ENCODE results near the gene STK36. TPM values are rescaled to one million over a fixed set of nuclear protein-coding genes. Genes with fewer than 3 reads are reported as not detected.

The STK36 gene
- total and polyA plus RNA-seq, 2 donors (not counting 1 experiment from before 2014, with no cell fraction given), result 29.0 to 42.9 TPM

DNA sequence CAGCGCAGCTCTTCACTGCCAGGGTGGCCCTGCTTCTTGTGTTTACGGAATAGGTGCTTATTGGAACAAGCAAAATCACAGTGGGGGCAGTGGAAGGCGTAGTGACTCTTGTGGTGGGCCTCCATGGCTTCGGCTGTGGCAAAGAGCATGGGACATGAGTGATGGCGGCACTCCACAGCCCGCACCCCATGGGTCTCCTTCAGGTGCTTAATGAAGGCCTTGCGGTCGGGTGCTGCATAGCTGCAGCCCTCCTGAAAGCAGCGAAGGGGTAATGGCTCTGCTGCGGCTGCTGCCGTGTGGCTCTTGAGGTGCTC, 23.1 kb upstream of the STK36 start:
- H3K4me1 ChIP-seq (ENCODE audit: control insufficient read depth in 2 of 2, insufficient read depth in 2 of 2, low read length in 2 of 2), result peaks cover 3 to 5% of the 10 kb centered on the region in 2 donors
- H3K9ac ChIP-seq (ENCODE audit: low read length), result no peak overlapping the region
- no peak overlapping the region for H3K4me3 ChIP-seq (ENCODE audit: control extremely low read depth in 1 of 5, extremely low read depth in 1 of 5, insufficient read depth in 1 of 5, low read depth in 2 of 5, low read length in 4 of 5)
- no peak overlapping the region for H3K27ac ChIP-seq (ENCODE audit: low read length in 2 of 2)
- peaks cover 21% of the 10 kb centered on the region for H3K79me2 ChIP-seq (ENCODE audit: control insufficient read depth, insufficient read depth, low read length)
- Mint-ChIP-seq H3K4me1 (peaks cover 6% of the 10 kb centered on the region), H3K27me3 (no peaks in the 10 kb centered on the region), H3K27ac (no peak overlapping the region), H3K9me3 (ENCODE audit: insufficient read depth) (no peaks in the 10 kb centered on the region), H3K4me3 (no peak overlapping the region)
- H3K9me3 ChIP-seq (ENCODE audit: control extremely low read depth in 1 of 3, control insufficient read depth in 2 of 3, insufficient read depth in 1 of 3, low read length in 2 of 3), result no peaks in the 10 kb centered on the region
- peaks cover 29 to 84% of the 10 kb centered on the region in 2 experiments for H3K36me3 ChIP-seq (replicated peaks in 1 of 2; ENCODE audit: control extremely low read depth in 1 of 2, control insufficient read depth in 1 of 2, extremely low read depth in 1 of 2, insufficient read depth in 2 of 2, low read length in 1 of 2)
- no peaks in the 10 kb centered on the region for H3K27me3 ChIP-seq (replicated peaks in 1 of 4; ENCODE audit: control extremely low read depth in 1 of 4, control insufficient read depth in 3 of 4, insufficient read depth in 4 of 4, low read length in 3 of 4)
- ChIA-PET CTCF (interaction anchor here (1.0 to 4.4 kb wide), 8 partner anchors 9 to 347 kb away, joined by 3 to 39 read pairs (median 3); partner anchors contain the start of genes BCS1L and ZNF142), POLR2A (no interaction called here)
- TF ChIP-seq EZH2 (IDR thresholded peaks at IDR 0.05; ENCODE audit: borderline replicate concordance, insufficient read depth, low read depth, low read length, poor library complexity, severe bottlenecking), result no peak
- TF ChIP-seq, protein P1, sequence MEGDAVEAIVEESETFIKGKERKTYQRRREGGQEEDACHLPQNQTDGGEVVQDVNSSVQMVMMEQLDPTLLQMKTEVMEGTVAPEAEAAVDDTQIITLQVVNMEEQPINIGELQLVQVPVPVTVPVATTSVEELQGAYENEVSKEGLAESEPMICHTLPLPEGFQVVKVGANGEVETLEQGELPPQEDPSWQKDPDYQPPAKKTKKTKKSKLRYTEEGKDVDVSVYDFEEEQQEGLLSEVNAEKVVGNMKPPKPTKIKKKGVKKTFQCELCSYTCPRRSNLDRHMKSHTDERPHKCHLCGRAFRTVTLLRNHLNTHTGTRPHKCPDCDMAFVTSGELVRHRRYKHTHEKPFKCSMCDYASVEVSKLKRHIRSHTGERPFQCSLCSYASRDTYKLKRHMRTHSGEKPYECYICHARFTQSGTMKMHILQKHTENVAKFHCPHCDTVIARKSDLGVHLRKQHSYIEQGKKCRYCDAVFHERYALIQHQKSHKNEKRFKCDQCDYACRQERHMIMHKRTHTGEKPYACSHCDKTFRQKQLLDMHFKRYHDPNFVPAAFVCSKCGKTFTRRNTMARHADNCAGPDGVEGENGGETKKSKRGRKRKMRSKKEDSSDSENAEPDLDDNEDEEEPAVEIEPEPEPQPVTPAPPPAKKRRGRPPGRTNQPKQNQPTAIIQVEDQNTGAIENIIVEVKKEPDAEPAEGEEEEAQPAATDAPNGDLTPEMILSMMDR (IDR thresholded peaks at IDR 0.05), result peak; percentile 28
- ATAC-seq (ENCODE audit: low read depth) (no peak), DNase-seq (no peak)
- no peak overlapping the region for H3K4me2 ChIP-seq (replicated peaks; ENCODE audit: low read depth, low read length, poor library complexity, severe bottlenecking)
- H4K20me1 ChIP-seq (ENCODE audit: control insufficient read depth, insufficient read depth, low read length, poor library complexity, severe bottlenecking), result peaks cover 12% of the 10 kb centered on the region
- 97% methylated on average over 11 of the region's 11 CpGs for WGBS (ENCODE audit: insufficient coverage)
- intact Hi-C loops (cut with micrococcal nuclease), result loop anchor here (1.0 kb wide), 1 partner anchor 242 kb away; no protein-coding TSS in a partner anchor
- no peak overlapping the region for H2AFZ ChIP-seq (ENCODE audit: insufficient read depth, low read depth, low read length, poor library complexity, severe bottlenecking)

DNA sequence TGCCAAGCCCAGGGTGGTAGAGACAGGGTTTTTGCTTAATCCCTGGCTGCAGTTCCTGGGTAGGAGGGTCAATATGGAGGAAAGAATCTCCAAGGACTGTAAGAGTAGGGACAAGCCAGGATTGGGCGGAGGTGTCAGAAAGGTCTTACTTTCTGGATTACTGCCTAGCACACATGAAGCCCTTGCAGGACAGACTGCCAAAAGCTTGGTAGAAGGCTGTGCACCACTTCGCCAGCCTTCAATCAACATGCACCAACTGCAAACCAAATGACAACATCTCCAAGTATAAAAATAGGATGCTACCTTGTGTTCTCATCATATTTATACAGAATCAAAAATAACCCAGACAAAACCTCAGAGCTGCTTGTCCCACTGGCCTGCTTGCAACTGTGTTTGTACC, 16.1 kb upstream of the STK36 start:
- TF ChIP-seq, protein P1 (IDR thresholded peaks at IDR 0.05), result no peak
- no peak for TF ChIP-seq EZH2 (IDR thresholded peaks at IDR 0.05; ENCODE audit: borderline replicate concordance, insufficient read depth, low read depth, low read length, poor library complexity, severe bottlenecking)
- WGBS (ENCODE audit: insufficient coverage), result no CpG with 5 or more reads among the region's 2 CpGs
- Mint-ChIP-seq H3K9me3 (ENCODE audit: insufficient read depth) (no peaks in the 10 kb centered on the region), H3K27ac (no peak overlapping the region), H3K4me3 (no peak overlapping the region), H3K27me3 (no peaks in the 10 kb centered on the region), H3K4me1 (peaks cover 26% of the 10 kb centered on the region)
- no peak overlapping the region for H3K27ac ChIP-seq (ENCODE audit: low read length in 2 of 2)
- H3K4me2 ChIP-seq (replicated peaks; ENCODE audit: low read depth, low read length, poor library complexity, severe bottlenecking), result no peak overlapping the region
- no peak overlapping the region for H2AFZ ChIP-seq (ENCODE audit: insufficient read depth, low read depth, low read length, poor library complexity, severe bottlenecking)
- ATAC-seq (ENCODE audit: low read depth) (no peak), DNase-seq (no peak)
- intact Hi-C loops (cut with micrococcal nuclease), result loop anchor here (5.0 kb wide), 1 partner anchor 242 kb away; no protein-coding TSS in a partner anchor
- no peaks in the 10 kb centered on the region for H3K9me3 ChIP-seq (ENCODE audit: control extremely low read depth in 1 of 3, control insufficient read depth in 2 of 3, insufficient read depth in 1 of 3, low read length in 2 of 3)
- H3K79me2 ChIP-seq (ENCODE audit: control insufficient read depth, insufficient read depth, low read length), result peaks cover 49% of the 10 kb centered on the region
- ChIA-PET POLR2A (no interaction called here), CTCF (interaction anchor here (0.7 to 1.0 kb wide), 2 partner anchors 196 to 415 kb away, joined by 3 to 5 read pairs; no protein-coding TSS in a partner anchor)
- H3K4me1 ChIP-seq (ENCODE audit: control insufficient read depth in 2 of 2, insufficient read depth in 2 of 2, low read length in 2 of 2), result peaks cover 12 to 16% of the 10 kb centered on the region in 2 donors
- peaks cover 7% of the 10 kb centered on the region for H4K20me1 ChIP-seq (ENCODE audit: control insufficient read depth, insufficient read depth, low read length, poor library complexity, severe bottlenecking)
- peaks cover 8 to 56% of the 10 kb centered on the region in 2 experiments for H3K36me3 ChIP-seq (replicated peaks in 1 of 2; ENCODE audit: control extremely low read depth in 1 of 2, control insufficient read depth in 1 of 2, extremely low read depth in 1 of 2, insufficient read depth in 2 of 2, low read length in 1 of 2)
- H3K27me3 ChIP-seq (replicated peaks in 1 of 4; ENCODE audit: control extremely low read depth in 1 of 4, control insufficient read depth in 3 of 4, insufficient read depth in 4 of 4, low read length in 3 of 4), result no peaks in the 10 kb centered on the region
- no peak overlapping the region for H3K9ac ChIP-seq (ENCODE audit: low read length)
- H3K4me3 ChIP-seq (ENCODE audit: control extremely low read depth in 1 of 5, extremely low read depth in 1 of 5, insufficient read depth in 1 of 5, low read depth in 2 of 5, low read length in 4 of 5), result no peak overlapping the region

All from B cell (primary cell).